ENCODE data around the gene PRF1. TPM values are rescaled to one million over a fixed set of nuclear protein-coding genes. Genes with fewer than 3 reads are reported as not detected.

Gene PRF1
- total and polyA plus RNA-seq, 2 donors (not counting 1 experiment from before 2014, with no cell fraction given) = 1.0 to 1.9 TPM

- no peak overlapping the region for H3K4me3 ChIP-seq (ENCODE audit: control extremely low read depth in 1 of 5, extremely low read depth in 1 of 5, insufficient read depth in 1 of 5, low read depth in 2 of 5, low read length in 4 of 5)
- H3K27ac ChIP-seq (ENCODE audit: low read length in 2 of 2) = no peak overlapping the region
- 100% methylated on average over 2 of the region's 3 CpGs for WGBS (ENCODE audit: insufficient coverage)
- no peaks in the 10 kb centered on the region for H3K4me1 Mint-ChIP-seq
- H4K20me1 ChIP-seq (ENCODE audit: control insufficient read depth, insufficient read depth, low read length, poor library complexity, severe bottlenecking) = no peaks in the 10 kb centered on the region
- H3K9me3 Mint-ChIP-seq (ENCODE audit: insufficient read depth) = no peaks in the 10 kb centered on the region
- no peak overlapping the region for H2AFZ ChIP-seq (ENCODE audit: insufficient read depth, low read depth, low read length, poor library complexity, severe bottlenecking)
- no peak for DNase-seq
- H3K4me1 ChIP-seq (ENCODE audit: control insufficient read depth in 2 of 2, insufficient read depth in 2 of 2, low read length in 2 of 2) = no peaks in the 10 kb centered on the region
- intact Hi-C loops (cut with micrococcal nuclease) = no loop called here
- H3K27me3 ChIP-seq (replicated peaks in 1 of 4; ENCODE audit: control extremely low read depth in 1 of 4, control insufficient read depth in 3 of 4, insufficient read depth in 4 of 4, low read length in 3 of 4) = peaks cover 0 to 3% (median 0%) of the 10 kb centered on the region in 4 experiments
- no peak overlapping the region for H3K4me3 Mint-ChIP-seq
- ATAC-seq (ENCODE audit: low read depth) = no peak
- POLR2A ChIA-PET = no interaction called here
- H3K27ac Mint-ChIP-seq = no peak overlapping the region
- H3K36me3 ChIP-seq (replicated peaks in 1 of 2; ENCODE audit: control extremely low read depth in 1 of 2, control insufficient read depth in 1 of 2, extremely low read depth in 1 of 2, insufficient read depth in 2 of 2, low read length in 1 of 2) = no peaks in the 10 kb centered on the region
- H3K9me3 ChIP-seq (ENCODE audit: control extremely low read depth in 1 of 3, control insufficient read depth in 2 of 3, insufficient read depth in 1 of 3, low read length in 2 of 3) = no peaks in the 10 kb centered on the region
- H3K4me2 ChIP-seq (replicated peaks; ENCODE audit: low read depth, low read length, poor library complexity, severe bottlenecking) = no peak overlapping the region
- no peaks in the 10 kb centered on the region for H3K79me2 ChIP-seq (ENCODE audit: control insufficient read depth, insufficient read depth, low read length)
- no peak overlapping the region for H3K9ac ChIP-seq (ENCODE audit: low read length)
- no peak for TF ChIP-seq EZH2 (IDR thresholded peaks at IDR 0.05; ENCODE audit: borderline replicate concordance, insufficient read depth, low read depth, low read length, poor library complexity, severe bottlenecking)
- TF ChIP-seq, protein P1, sequence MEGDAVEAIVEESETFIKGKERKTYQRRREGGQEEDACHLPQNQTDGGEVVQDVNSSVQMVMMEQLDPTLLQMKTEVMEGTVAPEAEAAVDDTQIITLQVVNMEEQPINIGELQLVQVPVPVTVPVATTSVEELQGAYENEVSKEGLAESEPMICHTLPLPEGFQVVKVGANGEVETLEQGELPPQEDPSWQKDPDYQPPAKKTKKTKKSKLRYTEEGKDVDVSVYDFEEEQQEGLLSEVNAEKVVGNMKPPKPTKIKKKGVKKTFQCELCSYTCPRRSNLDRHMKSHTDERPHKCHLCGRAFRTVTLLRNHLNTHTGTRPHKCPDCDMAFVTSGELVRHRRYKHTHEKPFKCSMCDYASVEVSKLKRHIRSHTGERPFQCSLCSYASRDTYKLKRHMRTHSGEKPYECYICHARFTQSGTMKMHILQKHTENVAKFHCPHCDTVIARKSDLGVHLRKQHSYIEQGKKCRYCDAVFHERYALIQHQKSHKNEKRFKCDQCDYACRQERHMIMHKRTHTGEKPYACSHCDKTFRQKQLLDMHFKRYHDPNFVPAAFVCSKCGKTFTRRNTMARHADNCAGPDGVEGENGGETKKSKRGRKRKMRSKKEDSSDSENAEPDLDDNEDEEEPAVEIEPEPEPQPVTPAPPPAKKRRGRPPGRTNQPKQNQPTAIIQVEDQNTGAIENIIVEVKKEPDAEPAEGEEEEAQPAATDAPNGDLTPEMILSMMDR (IDR thresholded peaks at IDR 0.05) = no peak
- CTCF ChIA-PET = no interaction called here
- H3K27me3 Mint-ChIP-seq = peaks cover 29% of the 10 kb centered on the region
These were observed 8.4 kb downstream of the PRF1 start for GRCh38 chr10:70594161-70594560.

GRCh38 chr10:70593513-70593890 is 9.0 kb downstream of the PRF1 start:
- H3K4me1 Mint-ChIP-seq = no peaks in the 10 kb centered on the region
- Histone ChIP-seq H2AFZ (ENCODE audit: insufficient read depth, low read depth, low read length, poor library complexity, severe bottlenecking) (no peak overlapping the region), H3K27me3 (replicated peaks in 1 of 4; ENCODE audit: control extremely low read depth in 1 of 4, control insufficient read depth in 3 of 4, insufficient read depth in 4 of 4, low read length in 3 of 4) (peaks cover 0 to 3% (median 0%) of the 10 kb centered on the region in 4 experiments), H3K9me3 (ENCODE audit: control extremely low read depth in 1 of 3, control insufficient read depth in 2 of 3, insufficient read depth in 1 of 3, low read length in 2 of 3) (no peaks in the 10 kb centered on the region), H3K9ac (ENCODE audit: low read length) (no peak overlapping the region), H3K79me2 (ENCODE audit: control insufficient read depth, insufficient read depth, low read length) (no peaks in the 10 kb centered on the region), H3K4me3 (ENCODE audit: control extremely low read depth in 1 of 5, extremely low read depth in 1 of 5, insufficient read depth in 1 of 5, low read depth in 2 of 5, low read length in 4 of 5) (no peak overlapping the region), H3K4me1 (ENCODE audit: control insufficient read depth in 2 of 2, insufficient read depth in 2 of 2, low read length in 2 of 2) (no peaks in the 10 kb centered on the region), H4K20me1 (ENCODE audit: control insufficient read depth, insufficient read depth, low read length, poor library complexity, severe bottlenecking) (no peaks in the 10 kb centered on the region), H3K36me3 (replicated peaks in 1 of 2; ENCODE audit: control extremely low read depth in 1 of 2, control insufficient read depth in 1 of 2, extremely low read depth in 1 of 2, insufficient read depth in 2 of 2, low read length in 1 of 2) (no peaks in the 10 kb centered on the region), H3K4me2 (replicated peaks; ENCODE audit: low read depth, low read length, poor library complexity, severe bottlenecking) (no peak overlapping the region), H3K27ac (ENCODE audit: low read length in 2 of 2) (no peak overlapping the region)
- ATAC-seq (ENCODE audit: low read depth) = no peak
- no peak overlapping the region for H3K4me3 Mint-ChIP-seq
- no peak for DNase-seq
- ChIA-PET CTCF (no interaction called here), POLR2A (no interaction called here)
- TF ChIP-seq, protein P1 (IDR thresholded peaks at IDR 0.05) = no peak
- no peak for TF ChIP-seq EZH2 (IDR thresholded peaks at IDR 0.05; ENCODE audit: borderline replicate concordance, insufficient read depth, low read depth, low read length, poor library complexity, severe bottlenecking)
- intact Hi-C loops (cut with micrococcal nuclease) = no loop called here
- no peak overlapping the region for H3K27ac Mint-ChIP-seq
- H3K27me3 Mint-ChIP-seq = peaks cover 35% of the 10 kb centered on the region
- H3K9me3 Mint-ChIP-seq (ENCODE audit: insufficient read depth) = no peaks in the 10 kb centered on the region
- WGBS (ENCODE audit: insufficient coverage) = 92% methylated on average over 6 of the region's 7 CpGs
